PC-3 (cell line): ENCODE results near the gene MAGI2.

ENCODE experiments used
- EZH2phosphoT487 ChIP-seq: fragments of 300-600 bp; sonication (generic); IDR thresholded peaks from 2 replicates; pipeline ENCODE4 v1.6.1; 2018; ENCODE audit warnings: mild to moderate bottlenecking, antibody characterized with exemption, low read length, borderline replicate concordance
- TF ChIP-seq, protein P1 (sequence below): fragments of 300-600 bp; sonication (generic); conservative IDR thresholded peaks from 2 replicates; pipeline ENCODE4 v1.5.1; 2017; ENCODE audit warnings: antibody characterized with exemption, low read depth, mild to moderate bottlenecking, low read length

DNA sequence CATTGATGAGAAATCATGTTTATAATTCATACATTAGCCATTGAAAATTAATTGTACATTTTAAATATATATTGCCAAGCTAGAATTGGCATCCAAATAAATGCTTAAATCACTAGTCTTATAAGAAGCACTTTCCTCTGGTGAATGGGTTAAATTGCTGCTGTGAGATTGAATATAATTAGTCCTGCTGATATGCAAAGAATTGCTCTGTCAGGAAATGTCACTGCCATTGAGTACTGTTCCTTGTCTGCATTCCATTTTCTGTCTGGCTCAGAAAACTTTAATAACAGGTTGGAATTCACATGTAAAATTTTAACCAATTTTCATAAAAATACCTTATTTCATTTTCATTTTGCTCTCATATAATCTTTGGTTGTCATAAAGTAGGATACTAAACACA lies 589.1 kb downstream of the MAGI2 start:
- TF ChIP-seq, protein P1, sequence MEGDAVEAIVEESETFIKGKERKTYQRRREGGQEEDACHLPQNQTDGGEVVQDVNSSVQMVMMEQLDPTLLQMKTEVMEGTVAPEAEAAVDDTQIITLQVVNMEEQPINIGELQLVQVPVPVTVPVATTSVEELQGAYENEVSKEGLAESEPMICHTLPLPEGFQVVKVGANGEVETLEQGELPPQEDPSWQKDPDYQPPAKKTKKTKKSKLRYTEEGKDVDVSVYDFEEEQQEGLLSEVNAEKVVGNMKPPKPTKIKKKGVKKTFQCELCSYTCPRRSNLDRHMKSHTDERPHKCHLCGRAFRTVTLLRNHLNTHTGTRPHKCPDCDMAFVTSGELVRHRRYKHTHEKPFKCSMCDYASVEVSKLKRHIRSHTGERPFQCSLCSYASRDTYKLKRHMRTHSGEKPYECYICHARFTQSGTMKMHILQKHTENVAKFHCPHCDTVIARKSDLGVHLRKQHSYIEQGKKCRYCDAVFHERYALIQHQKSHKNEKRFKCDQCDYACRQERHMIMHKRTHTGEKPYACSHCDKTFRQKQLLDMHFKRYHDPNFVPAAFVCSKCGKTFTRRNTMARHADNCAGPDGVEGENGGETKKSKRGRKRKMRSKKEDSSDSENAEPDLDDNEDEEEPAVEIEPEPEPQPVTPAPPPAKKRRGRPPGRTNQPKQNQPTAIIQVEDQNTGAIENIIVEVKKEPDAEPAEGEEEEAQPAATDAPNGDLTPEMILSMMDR, result no peak
- no peak for TF ChIP-seq EZH2phosphoT487
